Endometrial microvascular endothelial cells (primary cell): ENCODE results near the gene USP4. TPM values are rescaled to one million over a fixed set of nuclear protein-coding genes. Genes with fewer than 3 reads are reported as not detected.
"Not testable (repeated sequence)": the region's sequence is repeated elsewhere in the genome, so short reads cannot be mapped to it uniquely, and the experiment has no call there.

ENCODE experiments used
- in situ Hi-C: cut with HindIII; loops from 2 replicates; pipeline ENCODE4 v1.10.0; 2017; ENCODE audit warnings: low sequenced_read_pairs, low pct_unique_long_range_greater_than_20kb; ENCODE audit errors: inconsistent ontology term
- total RNA-seq: library from RNA; depleted of rRNA; stranded (reverse); fragments of >200 nt; gene quantifications from one replicate; pipeline ENCODE4 v1.2.3, GENCODE V29; 2015; ENCODE audit errors: inconsistent ontology term

The USP4 gene
- total RNA-seq, 1 donor from 2014 or later = 16.7 TPM

GRCh38 chr3:49263159-49263889 lies 76.5 kb downstream of the USP4 start:
- in situ Hi-C loops = no loop called here

GRCh38 chr3:49260806-49261324 lies 79.0 kb downstream of the USP4 start:
- in situ Hi-C loops = no loop called here

- in situ Hi-C loops = no loop called here
These were observed 82.7 kb downstream of the USP4 start for GRCh38 chr3:49257187-49257586.

GRCh38 chr3:49255718-49256511 lies 83.9 kb downstream of the USP4 start:
- in situ Hi-C loops = no loop called here

GRCh38 chr3:49255112-49255511 lies 84.7 kb downstream of the USP4 start:
- in situ Hi-C loops = no loop called here

GRCh38 chr3:49253512-49253911 lies 86.3 kb downstream of the USP4 start:
- in situ Hi-C loops = no loop called here

GRCh38 chr3:49248840-49249227 lies 91.0 kb downstream of the USP4 start:
- in situ Hi-C loops = no loop called here

GRCh38 chr3:49244581-49245205 lies 95.2 kb downstream of the USP4 start:
- in situ Hi-C loops = no loop called here

- in situ Hi-C loops = not testable (repeated sequence)
These were observed 99.8 kb downstream of the USP4 start for GRCh38 chr3:49240091-49240490.

GRCh38 chr3:49238274-49239127 lies 101.4 kb downstream of the USP4 start:
- in situ Hi-C loops = no loop called here

GRCh38 chr3:49237344-49237743 lies 102.5 kb downstream of the USP4 start:
- in situ Hi-C loops = no loop called here

GRCh38 chr3:49236226-49236625 lies 103.6 kb downstream of the USP4 start:
- in situ Hi-C loops = no loop called here

- in situ Hi-C loops = not testable (repeated sequence)
These were observed 111.0 kb downstream of the USP4 start for GRCh38 chr3:49228817-49229216.

Other genes starting within 250 kb of the USP4 start
- 60.3 TPM for gene QRICH1, start 246.0 kb downstream of the USP4 start, total RNA-seq
- 280 TPM for gene QARS1, start 235.3 kb downstream of the USP4 start, total RNA-seq
- gene USP19, start 219.2 kb downstream of the USP4 start, total RNA-seq = 37.3 TPM
- gene LAMB2, start 207.0 kb downstream of the USP4 start, total RNA-seq = 315 TPM
- gene CCDC71, start 173.7 kb downstream of the USP4 start, total RNA-seq = 26.7 TPM
- gene KLHDC8B, start 168.5 kb downstream of the USP4 start, total RNA-seq = 24.7 TPM
- 0.74 TPM for gene C3orf62, start 62.8 kb downstream of the USP4 start, total RNA-seq
- 644 TPM for gene GPX1, start 18.3 kb upstream of the USP4 start, total RNA-seq
- gene RHOA, start 71.9 kb upstream of the USP4 start, total RNA-seq = 730 TPM
- 32.3 TPM for gene TCTA, start 72.4 kb upstream of the USP4 start, total RNA-seq
- gene AMT, start 82.4 kb upstream of the USP4 start, total RNA-seq = not detected
- 6.3 TPM for gene NICN1, start 89.3 kb upstream of the USP4 start, total RNA-seq
- gene DAG1, start 130.2 kb upstream of the USP4 start, total RNA-seq = 107 TPM
- gene BSN, start 214.4 kb upstream of the USP4 start, total RNA-seq = 0.09 TPM